Endometrial microvascular endothelial cells (primary cell): ENCODE results near the gene OPN4. TPM values are rescaled to one million over a fixed set of nuclear protein-coding genes. Genes with fewer than 3 reads are reported as not detected.

Source experiments
- in situ Hi-C: cut with HindIII; loops from 2 replicates; pipeline ENCODE4 v1.10.0; 2017; ENCODE audit warnings: low sequenced_read_pairs, low pct_unique_long_range_greater_than_20kb; ENCODE audit errors: inconsistent ontology term
- total RNA-seq: library from RNA; depleted of rRNA; stranded (reverse); fragments of >200 nt; gene quantifications from one replicate; pipeline ENCODE4 v1.2.3, GENCODE V29; 2015; ENCODE audit errors: inconsistent ontology term

Gene OPN4
- total RNA-seq, 1 donor from 2014 or later: not detected

DNA sequence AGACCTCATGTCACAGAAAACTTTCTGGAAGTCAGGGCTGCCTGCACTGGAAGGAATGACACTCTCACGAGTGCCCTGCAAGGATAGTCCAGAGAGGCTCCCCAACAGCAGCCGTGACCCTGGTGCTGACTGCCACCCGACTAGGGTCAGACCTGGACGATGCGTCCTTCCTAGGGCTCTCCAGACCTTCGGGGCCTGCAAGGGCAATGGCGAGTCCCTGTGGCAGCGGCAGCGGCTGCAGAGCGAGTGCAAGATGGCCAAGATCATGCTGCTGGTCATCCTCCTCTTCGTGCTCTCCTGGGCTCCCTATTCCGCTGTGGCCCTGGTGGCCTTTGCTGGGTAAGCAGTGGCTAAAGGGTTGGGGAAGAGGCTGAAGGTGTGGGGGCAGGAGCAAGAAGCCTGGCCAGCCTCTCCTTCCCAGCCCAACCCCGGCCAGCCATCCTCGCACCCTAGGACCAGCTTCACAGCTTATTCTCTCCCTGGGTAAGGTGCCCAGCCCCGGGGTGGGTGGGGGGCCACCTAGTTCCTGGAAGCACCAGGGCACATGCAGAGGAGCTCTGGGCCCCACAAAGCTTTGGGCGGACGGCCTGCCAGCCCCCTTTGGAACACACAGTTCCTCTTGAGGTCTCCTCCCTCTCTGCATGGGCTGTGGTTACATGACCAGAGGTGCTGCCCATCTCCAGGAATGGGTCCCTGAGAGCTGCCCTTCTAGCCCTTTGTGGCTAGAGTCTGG, 5.5 kb downstream of the OPN4 start:
- in situ Hi-C loops: no loop called here

DNA sequence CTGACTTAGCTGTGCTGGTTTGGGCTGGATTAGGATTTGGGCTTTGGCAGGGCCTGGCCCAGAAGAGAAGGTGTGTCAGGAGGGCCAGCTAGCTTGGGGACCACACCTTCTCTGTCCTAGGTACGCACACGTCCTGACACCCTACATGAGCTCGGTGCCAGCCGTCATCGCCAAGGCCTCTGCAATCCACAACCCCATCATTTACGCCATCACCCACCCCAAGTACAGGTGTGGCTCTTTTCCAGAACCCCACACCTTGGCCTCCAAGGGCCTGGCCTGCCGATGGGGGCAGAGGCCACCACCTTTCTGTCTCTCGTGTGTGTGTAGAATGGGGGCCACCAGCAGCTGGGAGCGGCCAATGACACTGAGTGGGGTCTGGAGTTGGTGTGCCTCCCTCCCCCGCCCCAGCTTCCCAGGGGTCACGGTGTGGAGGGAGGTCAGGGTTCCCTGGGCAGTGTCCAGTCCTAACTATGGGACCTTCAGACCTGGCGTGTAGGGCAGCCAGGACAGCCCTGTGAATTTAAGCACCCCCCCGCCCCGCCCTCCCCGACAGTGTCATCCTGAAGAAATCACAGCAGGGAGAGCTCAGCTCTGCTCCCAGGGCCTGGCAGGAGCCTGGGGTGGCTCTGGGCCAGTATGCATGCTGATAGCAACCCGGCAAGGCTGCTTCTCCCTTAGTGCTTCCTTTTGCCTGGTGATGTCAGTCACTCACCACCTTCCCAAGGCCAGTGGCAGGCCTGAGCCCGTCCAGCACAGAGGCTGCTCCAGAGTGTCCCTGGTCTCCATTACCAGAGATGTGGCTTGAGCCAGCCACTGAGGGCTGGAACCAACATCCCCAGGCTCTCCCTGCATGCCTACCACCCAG, 7.0 kb downstream of the OPN4 start:
- in situ Hi-C loops: no loop called here

DNA sequence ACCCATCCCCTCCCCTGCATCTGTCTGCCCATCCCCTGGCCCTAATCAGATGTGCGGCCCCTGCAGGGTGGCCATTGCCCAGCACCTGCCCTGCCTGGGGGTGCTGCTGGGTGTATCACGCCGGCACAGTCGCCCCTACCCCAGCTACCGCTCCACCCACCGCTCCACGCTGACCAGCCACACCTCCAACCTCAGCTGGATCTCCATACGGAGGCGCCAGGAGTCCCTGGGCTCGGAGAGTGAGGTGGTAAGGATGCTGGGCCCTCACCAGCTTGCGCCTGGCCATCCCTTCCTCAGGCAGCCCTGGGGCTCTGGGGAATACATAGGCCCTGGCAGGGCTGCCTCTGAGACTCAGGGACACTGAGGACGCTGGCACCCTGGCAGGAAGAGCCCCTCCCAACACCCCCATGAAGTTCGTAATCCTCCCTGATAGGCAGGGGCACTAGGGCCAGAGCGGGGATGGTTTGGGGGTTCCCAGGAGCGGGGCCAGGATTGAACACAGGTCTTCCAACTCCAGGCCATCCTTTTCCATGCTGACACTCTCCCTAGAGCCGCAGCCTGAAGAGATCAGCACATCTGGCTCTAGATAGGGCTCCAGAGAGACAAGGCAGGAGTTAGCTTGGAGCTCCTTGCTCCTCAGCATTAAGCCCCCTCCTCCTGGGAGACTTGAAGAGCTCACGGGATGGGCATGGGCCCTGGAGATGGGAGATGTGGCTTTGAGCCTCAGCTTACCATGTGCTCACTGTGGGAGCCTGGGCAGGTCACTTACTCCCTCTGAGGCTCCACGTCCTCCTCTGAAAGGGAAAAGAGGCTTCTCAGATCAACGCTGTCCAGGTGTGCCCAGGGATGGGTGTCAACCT, 8.1 kb downstream of the OPN4 start:
- in situ Hi-C loops: no loop called here

DNA sequence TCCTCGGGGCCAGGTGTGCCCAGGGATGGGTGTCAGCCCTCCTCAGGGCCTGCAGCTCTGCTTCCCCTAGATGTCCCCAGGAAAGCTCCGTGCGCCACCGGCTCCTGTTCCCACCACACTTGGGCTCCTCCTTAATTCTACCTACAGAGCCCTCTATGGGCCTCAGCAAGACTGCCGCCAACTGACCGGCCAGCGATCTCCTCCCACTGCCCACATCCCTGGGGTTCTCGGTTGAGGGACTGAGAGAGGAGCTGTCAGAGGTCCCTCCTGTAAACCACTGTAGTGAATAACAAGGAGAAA, 8.6 kb downstream of the OPN4 start:
- in situ Hi-C loops: no loop called here

DNA sequence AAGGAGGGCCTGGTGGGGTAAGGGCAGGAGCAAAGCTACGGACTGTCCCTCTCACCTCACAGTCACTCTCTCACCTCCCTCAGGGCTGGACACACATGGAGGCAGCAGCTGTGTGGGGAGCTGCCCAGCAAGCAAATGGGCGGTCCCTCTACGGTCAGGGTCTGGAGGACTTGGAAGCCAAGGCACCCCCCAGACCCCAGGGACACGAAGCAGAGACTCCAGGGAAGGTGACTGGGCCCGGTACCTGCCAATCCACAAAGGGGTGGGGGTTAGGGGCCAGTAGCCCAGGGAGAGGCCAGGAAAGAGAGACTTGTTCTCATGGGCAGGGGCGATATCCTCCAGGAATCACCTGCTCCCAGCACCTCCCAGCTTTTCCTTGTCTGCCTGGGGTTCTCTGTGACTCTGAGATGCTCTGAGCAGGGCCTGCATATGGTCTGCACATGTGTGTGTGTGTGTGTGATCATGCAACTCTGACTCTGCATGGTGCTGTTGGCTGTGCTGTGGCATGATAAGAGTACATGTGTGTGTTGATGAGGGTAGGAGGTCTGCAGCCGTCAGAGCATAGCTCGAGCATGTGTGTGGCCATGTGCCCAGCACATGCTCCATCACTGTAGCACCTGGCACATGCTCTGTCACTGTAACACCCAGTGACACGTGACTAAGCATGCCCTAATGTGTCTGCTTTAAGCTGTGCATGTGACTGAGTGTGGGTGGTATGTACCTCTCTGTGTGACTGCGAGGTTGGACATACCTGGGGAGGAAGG, 9.4 kb downstream of the OPN4 start:
- in situ Hi-C loops: no loop called here

DNA sequence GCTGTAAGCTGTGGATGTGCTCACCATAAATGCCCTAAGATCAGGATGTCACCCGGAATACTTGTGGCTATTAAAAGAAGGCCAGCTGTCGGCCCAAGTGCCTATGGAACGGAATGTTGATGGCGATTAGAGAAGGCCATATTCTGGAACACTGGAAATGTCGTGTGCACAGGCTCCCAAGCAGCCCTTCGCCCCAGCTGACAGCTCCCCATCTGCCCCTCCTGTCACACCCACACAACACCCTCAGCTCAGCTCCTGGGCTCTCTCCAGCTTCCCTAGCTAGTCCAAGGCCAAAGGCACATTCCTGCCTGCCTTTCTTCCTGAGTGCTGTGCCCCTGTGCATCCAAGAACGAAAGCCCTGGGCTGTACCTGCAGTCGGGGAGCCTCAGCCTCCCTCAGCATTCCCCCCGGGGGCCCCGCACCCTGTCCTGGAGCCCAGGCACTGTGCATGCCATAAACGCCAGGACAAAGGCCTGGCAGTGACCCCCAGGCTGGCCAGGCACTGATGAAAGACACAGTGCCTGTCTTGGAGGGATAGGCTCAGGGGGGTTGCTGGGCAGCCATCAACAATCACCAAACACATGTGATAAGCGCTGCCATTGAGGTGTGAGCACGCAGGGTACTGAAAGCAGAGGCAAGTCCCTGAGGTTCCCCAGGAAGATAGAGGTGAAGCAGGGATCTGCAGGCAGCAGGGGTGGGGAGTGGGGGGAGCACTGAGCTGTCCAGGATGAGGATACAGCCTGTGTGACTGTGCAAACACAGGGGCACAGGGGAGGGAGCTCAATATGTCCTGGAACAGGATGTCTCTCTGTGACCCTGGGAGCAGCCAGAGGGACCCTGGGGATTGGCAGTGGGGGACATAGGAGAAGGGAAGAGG, 10.2 kb downstream of the OPN4 start:
- in situ Hi-C loops: no loop called here

DNA sequence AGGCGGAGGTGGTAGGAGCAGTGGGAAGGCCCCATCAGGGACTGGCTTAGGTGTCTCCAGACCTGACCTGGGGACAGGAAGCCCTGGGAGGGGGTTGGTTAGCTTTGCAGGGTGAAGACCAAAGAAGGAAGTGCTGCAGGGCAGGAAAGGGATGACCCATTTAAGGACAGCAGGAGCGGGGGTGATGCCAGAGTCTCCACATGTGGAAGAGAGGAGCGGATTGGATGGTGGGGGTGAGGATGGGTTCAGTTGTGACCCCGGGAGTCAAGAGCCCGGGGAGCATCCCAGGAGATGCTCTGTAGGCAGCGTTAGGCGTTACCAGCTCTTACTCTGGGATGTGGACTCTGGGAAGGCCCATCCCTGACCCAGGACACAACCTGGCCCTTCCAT, 10.9 kb downstream of the OPN4 start:
- in situ Hi-C loops: no loop called here

DNA sequence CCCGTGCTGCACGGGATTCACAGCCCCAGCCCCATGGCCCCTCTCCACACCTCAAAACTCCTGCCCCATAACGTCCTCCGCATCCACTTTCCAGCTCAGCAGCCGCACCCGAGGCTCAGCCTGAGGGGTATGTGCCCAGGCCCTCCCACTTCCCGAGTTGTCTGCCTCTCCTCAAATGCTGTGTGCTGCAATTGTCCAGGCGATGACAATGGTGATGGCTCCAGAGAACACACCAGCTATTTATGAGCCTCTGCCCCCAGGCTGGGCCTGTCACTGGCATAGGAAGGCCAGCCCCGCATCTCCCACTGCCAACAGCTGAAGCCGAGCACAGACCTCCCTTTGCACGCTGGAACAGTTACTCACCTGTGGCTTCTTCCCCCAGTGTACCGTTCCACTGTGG, 11.5 kb downstream of the OPN4 start:
- in situ Hi-C loops: no loop called here

DNA sequence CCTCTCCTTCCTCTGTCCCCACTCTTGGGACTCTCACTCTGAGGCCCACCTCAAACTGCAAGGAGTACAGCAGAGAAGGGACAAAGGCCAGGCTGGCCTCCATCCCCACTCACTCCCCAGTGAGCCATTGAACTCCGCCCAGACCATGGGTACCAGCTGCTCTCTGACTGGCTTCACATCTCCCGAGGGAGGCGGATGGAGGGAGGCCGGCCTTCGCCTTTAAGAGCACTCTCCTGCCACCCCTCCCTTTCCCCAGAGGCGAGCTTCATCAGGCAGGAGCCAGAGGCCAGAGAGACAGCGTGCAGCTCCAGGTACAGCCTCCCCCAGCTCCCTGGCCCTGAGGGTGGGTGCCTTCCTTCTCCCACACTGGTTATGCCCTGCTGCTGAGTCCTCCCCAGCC, 12.2 kb downstream of the OPN4 start:
- in situ Hi-C loops: no loop called here

DNA sequence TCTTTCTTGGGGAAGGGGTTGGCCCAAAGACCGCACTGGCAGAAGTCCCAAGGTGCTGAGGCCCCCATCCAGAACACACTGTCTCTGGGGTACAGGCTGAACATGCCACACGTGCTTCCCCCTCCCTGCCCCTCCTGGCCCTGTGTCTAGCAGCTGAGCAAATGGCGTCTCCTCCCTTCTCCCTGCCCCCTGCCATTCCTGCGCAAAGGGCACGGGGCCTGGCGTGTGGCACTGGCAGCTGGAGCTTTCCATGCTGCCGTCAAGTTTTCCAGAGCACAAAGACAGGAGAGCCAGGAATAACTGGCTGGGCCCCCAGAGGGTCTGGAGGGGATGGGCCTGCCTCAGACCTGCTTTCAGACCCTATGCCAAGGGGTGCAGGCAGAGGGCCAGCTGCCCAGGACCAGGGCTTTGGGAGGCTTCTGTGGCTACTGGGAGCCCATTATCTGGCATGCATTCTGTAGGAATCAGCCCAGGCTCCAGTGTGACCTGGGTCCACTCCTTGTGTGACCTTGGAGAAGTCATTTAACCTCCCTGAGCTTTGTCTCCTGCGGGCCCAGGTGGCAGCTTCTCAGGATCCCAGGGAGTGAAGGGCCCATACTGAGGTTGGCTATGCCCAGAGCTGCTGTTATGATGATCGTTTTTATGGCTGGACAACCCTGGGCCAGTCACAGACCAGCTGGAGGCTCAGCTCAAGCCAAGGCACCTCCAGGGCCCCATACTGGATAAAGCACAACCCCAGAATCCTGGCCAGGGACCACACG, 13.3 kb downstream of the OPN4 start:
- in situ Hi-C loops: no loop called here

DNA sequence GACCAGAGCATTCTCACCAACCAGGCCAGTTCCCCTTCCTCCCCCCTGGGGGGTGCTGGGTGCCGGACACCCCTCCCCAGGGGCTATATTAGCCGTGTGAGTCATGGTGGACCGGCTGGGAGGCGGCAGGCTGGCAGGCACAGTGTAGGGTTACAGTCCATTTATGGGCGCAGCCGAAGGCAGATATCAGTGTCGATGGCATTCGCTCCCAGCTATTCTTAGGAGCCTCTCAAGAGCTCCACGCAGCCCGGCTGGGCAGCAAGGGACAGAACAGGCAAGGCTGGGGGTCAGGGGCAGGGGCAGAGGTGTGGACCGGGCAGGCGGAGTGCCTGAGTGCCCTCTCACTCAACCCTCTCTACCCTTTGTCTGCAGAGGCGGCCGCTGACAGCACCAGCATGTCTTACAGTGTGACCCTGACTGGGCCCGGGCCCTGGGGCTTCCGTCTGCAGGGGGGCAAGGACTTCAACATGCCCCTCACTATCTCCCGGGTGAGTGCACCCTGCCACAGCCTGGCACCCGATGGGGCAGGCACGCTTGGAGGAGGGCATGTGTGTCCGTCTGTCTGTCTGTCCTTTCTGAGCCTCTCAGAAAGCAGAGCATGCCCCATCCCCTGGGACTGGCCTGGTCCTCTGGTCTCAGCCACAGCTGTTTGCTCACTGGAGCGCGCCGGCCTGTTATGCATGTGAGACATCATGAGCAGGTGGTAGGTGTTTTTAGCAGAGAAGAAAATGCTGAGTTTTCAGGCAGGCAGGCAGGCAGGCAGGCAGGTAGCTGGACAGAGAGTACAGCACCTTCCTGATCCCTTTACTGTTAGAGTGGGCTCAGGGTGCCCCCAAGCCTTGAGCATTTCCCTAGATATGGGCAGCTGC, 14.2 kb downstream of the OPN4 start, which contains the start of gene LDB3:
TSS of gene LDB3 (plus strand) at position 215 of the 869 bp plus-strand sequence. CDS start at position 396, 181 bp downstream.
- in situ Hi-C loops: no loop called here

DNA sequence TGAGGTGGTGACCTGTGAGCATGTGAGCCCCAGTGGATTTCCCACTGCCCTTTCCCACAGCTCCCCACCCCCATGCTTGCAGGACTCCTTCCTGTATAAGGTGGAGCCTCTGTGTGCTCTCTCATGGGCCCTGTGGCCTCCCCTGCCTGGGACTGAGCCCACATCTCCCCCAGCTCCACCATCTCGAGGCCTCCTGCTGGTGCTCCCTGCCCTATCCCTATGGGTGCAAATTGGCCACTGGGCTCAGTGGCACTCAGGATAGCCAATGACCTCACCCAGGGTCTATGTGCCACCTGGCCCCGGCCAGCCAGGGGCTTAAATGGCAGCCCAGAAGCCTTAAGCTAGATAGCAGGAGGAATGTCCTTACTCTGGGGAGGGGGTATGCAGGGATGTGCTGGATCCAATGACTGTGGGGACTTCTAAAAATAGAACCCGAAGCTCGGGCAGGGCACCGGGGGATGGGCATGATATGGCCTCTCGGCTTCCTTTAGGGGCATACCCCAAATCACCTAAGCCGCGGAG, 16.0 kb downstream of the OPN4 start:
- in situ Hi-C loops: no loop called here

DNA sequence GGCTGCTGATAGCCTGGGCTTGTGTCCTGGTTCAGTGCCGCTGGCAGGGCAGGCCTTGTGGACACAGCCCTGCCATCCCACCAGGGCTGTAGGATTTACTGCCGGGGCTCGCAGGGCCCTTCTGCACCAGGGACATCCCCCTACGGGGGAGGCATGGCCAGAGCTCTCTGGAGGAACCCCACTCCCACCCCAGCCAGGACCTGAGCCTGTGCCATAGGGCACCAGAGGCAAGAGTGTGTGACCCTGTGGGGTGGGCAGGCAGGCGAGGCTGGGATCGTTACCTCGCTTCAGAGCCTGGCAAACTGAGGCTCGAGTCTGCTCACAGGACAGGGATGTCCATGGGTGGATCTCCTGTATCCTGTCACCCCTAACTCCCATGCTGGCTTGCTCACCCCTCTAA, 16.5 kb downstream of the OPN4 start:
- in situ Hi-C loops: no loop called here

DNA sequence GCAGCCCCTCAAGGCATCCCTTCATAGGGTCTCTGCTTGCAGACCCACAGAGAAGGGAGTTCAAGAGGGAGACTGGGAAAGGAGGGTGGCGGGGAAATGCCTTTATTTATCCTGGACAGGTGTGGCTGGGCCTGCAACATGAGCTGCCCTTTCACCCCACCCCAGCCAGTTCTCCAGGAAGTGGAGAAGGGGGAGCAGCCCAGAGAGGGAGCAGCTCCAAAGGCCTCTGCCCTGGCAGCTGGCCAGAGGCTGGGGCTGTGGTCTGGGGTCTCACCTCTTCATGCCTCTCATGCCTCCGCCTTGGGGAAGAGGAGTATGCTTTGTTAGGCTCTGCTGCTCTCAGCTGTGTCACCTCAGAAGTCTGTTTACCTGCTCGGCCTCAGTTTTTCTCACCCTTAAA, 17.1 kb downstream of the OPN4 start:
- in situ Hi-C loops: no loop called here

DNA sequence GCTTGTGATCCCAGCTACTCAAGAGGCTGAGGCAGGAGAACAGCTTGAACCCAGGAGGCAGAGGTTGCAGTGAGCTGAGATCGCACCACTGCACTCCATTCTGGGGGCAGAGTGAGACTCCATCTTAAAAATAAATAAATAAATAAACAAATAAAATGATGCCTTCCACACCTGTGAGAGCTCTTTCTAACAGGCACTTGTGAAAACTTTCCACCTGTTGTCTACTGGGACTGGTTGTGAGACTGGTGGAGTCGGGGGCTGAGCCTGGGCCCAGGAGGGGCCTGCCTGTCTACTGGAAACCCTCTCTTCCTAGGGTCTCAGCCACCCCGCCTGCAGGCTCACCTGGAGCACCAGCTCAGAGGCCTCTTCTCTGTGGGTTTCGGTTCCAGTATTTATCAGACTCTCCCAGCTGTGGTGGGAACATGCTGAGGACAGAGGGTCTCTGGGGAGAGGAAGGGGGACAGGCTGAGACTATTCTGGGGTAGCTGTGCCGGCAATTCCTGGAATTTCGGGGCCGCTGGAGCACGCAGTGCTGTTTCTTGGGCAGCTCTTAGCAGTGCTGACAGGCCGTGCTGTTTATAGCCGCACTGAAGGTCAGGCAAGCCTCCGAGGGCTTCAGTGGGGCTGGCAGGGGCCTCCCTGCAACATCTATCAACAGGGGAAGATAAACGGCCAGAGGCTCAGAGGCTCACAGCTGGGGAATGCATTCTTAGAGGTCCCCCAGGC, 17.8 kb downstream of the OPN4 start:
- in situ Hi-C loops: no loop called here
